Hepatocyte (in vitro differentiated cells): ENCODE results near the gene SCPEP1. TPM values are rescaled to one million over a fixed set of nuclear protein-coding genes. Genes with fewer than 3 reads are reported as not detected.

Source experiments
- DNase-seq: peaks from one replicate; pipeline ENCODE4 v3.0.0-alpha.2; 2016; ENCODE audit warnings: low spot score
- H2AFZ ChIP-seq: fragments of 200-600 bp; sonication (generic); 2 replicates; pipeline ENCODE4 v1.6.0; 2016; ENCODE audit warnings: antibody characterized with exemption, mild to moderate bottlenecking
- H3K27ac ChIP-seq: fragments of 200-600 bp; sonication (generic); 2 replicates; pipeline ENCODE4 v1.5.1; 2016; ENCODE audit warnings: mild to moderate bottlenecking
- H3K27me3 ChIP-seq: fragments of 200-600 bp; sonication (generic); 2 replicates; pipeline ENCODE4 v1.6.1; 2016
- H3K36me3 ChIP-seq: fragments of 200-600 bp; sonication (generic); replicated peaks from 2 replicates; pipeline ENCODE4 v1.5.1; 2016; ENCODE audit warnings: low read depth; ENCODE audit not compliant: insufficient read depth
- H3K4me1 ChIP-seq: fragments of 200-600 bp; sonication (generic); 2 replicates; pipeline ENCODE4 v1.5.1; 2016; ENCODE audit warnings: mild to moderate bottlenecking, moderate library complexity; ENCODE audit not compliant: insufficient read depth
- H3K4me2 ChIP-seq: fragments of 200-600 bp; sonication (generic); 2 replicates; pipeline ENCODE4 v1.6.0; 2016
- H3K4me3 ChIP-seq: fragments of 200-600 bp; sonication (generic); 2 replicates; pipeline ENCODE4 v1.5.1; 2016; ENCODE audit warnings: mild to moderate bottlenecking
- H3K79me2 ChIP-seq: fragments of 200-600 bp; sonication (generic); 2 replicates; pipeline ENCODE4 v1.6.0; 2017; ENCODE audit warnings: mild to moderate bottlenecking
- H3K9me2 ChIP-seq: fragments of 200-600 bp; sonication (generic); replicated peaks from 2 replicates; pipeline ENCODE4 v1.6.0; 2017; ENCODE audit warnings: mild to moderate bottlenecking; ENCODE audit not compliant: insufficient read depth
- H3K9me3 ChIP-seq: fragments of 200-600 bp; sonication (generic); 2 replicates; pipeline ENCODE4 v1.5.1; 2016; ENCODE audit warnings: low read depth, mild to moderate bottlenecking
- H4K20me1 ChIP-seq: fragments of 200-600 bp; sonication (generic); 2 replicates; pipeline ENCODE4 v1.6.0; 2016; ENCODE audit warnings: mild to moderate bottlenecking; ENCODE audit not compliant: insufficient read depth, poor library complexity, severe bottlenecking
- EZH2 ChIP-seq: fragments of 200-600 bp; sonication (generic); IDR thresholded peaks from 2 replicates; pipeline ENCODE4 v1.6.1; 2016; ENCODE audit warnings: antibody characterized with exemption, mild to moderate bottlenecking, borderline replicate concordance
- EZH2phosphoT487 ChIP-seq: fragments of 200-600 bp; sonication (generic); IDR thresholded peaks from one replicate; pipeline ENCODE4 v1.6.1; 2018; ENCODE audit warnings: antibody characterized with exemption, mild to moderate bottlenecking, low read depth, moderate library complexity; ENCODE audit not compliant: unreplicated experiment, severe bottlenecking
- WGBS: methylation state at CpG from one replicate; pipeline ENCODE4 v1.1.6; 2016; ENCODE audit warnings: low lambda C conversion rate; ENCODE audit errors: missing lambda C conversion rate; 5-methylcytosine and 5-hydroxymethylcytosine counted together
- polyA plus RNA-seq: library from polyadenylated mRNA; unstranded; fragments of >200 nt; fragmentation: Nextera tagmentation; extraction: Ambion mirVana; gene quantifications from 2 replicates; pipeline ENCODE4 v1.2.1, GENCODE V29; 2016
- total RNA-seq: library from RNA; depleted of rRNA; stranded (reverse); fragments of >200 nt; gene quantifications from 2 replicates; pipeline ENCODE4 v1.2.3, GENCODE V29; 2014
- TF ChIP-seq, protein P1 (sequence below): fragments of 200-600 bp; sonication (generic); IDR thresholded peaks from 2 replicates; pipeline ENCODE4 v1.5.1; 2016; ENCODE audit warnings: antibody characterized with exemption, mild to moderate bottlenecking; ENCODE audit not compliant: poor library complexity

Gene SCPEP1
- total and polyA plus RNA-seq, 2 experiments from 2014 or later = 81.2 to 90.5 TPM

DNA sequence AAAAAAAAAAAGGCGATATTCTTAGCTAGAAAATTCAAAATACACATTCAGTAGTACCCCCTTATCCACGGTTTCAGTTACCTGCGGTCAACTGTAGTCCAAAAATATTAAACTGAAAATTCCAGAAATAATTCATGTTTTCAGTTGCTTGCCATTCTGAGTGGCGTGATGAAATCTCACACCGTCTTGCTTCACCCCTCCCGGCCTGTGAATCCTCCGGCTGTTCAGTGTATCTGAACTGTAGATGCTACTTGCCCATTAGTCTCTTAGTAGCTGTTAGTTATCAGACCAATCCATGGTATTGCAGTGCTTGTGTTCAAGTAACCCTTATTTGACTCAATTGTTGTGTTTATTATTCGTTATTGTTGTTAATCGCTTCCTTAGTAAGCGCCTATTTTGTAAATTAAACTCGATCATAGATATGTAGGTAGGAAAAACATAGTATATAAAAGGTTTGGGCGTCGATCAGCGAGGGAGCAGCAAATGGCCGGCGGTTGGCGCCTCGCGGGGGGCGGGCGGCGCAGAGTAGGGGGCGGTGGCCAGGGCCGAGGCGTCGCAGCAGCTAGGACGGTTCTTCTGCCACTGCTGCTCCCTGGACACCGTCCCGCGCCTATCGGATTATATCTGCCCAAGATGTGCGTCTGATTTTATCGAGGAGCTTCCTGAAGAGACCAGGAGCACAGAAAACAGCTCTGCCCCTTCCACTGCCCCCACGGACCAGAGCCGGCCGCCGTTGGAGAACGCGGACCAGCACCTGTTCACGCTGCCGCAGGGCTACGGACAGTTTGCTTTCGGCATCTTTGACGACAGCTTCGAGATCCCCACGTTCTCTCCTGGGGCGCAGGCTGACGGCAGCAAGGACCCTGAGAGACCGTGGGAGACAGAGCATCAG lies 67.3 kb downstream of the SCPEP1 start:
- Histone ChIP-seq H3K27ac (no peak overlapping the region), H3K4me2 (no peak overlapping the region), H3K36me3 (no peaks in the 10 kb centered on the region), H3K4me1 (no peaks in the 10 kb centered on the region), H3K9me3 (no peaks in the 10 kb centered on the region), H4K20me1 (no peaks in the 10 kb centered on the region), H2AFZ (no peak overlapping the region), H3K4me3 (no peak overlapping the region), H3K79me2 (no peaks in the 10 kb centered on the region), H3K27me3 (no peaks in the 10 kb centered on the region), H3K9me2 (no peaks in the 10 kb centered on the region)
- DNase-seq = no peak
- 98% methylated on average over 46 of the region's 49 CpGs for WGBS
- TF ChIP-seq EZH2 = no peak
- TF ChIP-seq EZH2phosphoT487 = no peak
- TF ChIP-seq, protein P1, sequence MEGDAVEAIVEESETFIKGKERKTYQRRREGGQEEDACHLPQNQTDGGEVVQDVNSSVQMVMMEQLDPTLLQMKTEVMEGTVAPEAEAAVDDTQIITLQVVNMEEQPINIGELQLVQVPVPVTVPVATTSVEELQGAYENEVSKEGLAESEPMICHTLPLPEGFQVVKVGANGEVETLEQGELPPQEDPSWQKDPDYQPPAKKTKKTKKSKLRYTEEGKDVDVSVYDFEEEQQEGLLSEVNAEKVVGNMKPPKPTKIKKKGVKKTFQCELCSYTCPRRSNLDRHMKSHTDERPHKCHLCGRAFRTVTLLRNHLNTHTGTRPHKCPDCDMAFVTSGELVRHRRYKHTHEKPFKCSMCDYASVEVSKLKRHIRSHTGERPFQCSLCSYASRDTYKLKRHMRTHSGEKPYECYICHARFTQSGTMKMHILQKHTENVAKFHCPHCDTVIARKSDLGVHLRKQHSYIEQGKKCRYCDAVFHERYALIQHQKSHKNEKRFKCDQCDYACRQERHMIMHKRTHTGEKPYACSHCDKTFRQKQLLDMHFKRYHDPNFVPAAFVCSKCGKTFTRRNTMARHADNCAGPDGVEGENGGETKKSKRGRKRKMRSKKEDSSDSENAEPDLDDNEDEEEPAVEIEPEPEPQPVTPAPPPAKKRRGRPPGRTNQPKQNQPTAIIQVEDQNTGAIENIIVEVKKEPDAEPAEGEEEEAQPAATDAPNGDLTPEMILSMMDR = no peak

DNA sequence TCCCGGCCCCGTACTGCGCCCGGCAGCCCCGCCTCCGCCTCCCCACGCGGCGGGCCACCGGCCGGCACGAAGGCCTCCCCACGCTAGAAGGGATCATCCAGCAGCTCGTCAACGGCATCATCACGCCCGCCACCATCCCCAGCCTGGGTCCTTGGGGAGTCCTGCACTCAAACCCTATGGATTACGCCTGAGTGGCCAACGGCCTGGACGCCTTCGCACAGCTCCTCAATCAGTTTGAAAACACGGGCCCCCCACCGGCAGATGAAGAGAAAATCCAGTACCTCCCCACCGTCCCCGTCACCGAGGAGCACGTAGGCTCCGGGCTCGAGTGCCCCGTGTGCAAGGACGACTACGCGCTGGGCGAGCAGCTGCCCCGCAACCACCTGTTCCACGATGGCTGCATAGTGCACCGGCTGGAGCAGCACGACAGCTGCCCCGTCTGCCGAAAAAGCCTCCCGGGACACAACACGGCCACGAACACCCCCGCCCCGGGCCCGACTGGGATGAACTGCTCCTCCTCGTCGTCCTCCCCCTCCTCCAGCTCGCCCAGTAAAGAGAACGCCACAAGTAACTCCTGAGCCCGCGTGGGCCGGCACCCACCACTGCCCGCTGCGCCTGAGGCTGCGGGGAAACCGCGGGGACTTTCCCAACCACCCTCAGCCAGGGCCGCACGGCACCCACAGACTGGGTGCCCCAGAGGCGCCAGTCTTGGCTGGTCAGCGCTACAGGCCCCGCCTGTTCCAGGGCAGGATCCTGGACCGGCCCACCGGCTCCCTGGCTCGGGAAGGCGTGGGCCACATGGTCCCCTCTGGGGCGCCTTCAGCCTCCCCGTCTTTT lies 68.2 kb downstream of the SCPEP1 start:
- DNase-seq = no peak
- no peak overlapping the region for H3K27ac ChIP-seq
- no peaks in the 10 kb centered on the region for H3K9me3 ChIP-seq
- no peak overlapping the region for H2AFZ ChIP-seq
- H3K27me3 ChIP-seq = no peaks in the 10 kb centered on the region
- H3K36me3 ChIP-seq = no peaks in the 10 kb centered on the region
- TF ChIP-seq EZH2phosphoT487 (no peak), EZH2 (no peak)
- TF ChIP-seq, protein P1 = no peak
- no peak overlapping the region for H3K4me3 ChIP-seq
- H4K20me1 ChIP-seq = no peaks in the 10 kb centered on the region
- no peaks in the 10 kb centered on the region for H3K9me2 ChIP-seq
- 95% methylated on average over 54 of the region's 69 CpGs for WGBS
- H3K4me1 ChIP-seq = no peaks in the 10 kb centered on the region
- no peak overlapping the region for H3K4me2 ChIP-seq
- H3K79me2 ChIP-seq = no peaks in the 10 kb centered on the region

DNA sequence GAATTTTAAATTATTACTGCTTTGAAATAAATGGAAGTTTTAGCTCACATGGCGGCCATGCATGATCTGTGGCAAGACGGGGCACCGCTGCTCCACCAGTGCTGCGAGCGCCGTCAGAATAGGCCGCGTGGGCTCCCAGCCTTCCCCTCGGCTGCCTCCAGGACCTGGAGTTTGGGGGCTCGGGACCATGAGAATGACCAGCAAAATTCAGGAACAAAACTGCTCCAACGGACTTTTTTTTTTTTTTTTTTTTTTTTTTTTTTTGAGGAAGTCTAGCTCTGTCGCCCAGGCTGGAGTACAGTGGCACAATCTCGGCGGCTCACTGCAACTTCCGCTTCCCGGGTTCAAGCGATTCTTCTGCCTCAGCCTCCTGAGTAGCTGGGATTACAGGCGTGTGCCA lies 68.8 kb downstream of the SCPEP1 start:
- WGBS = 98% methylated on average over 16 of the region's 18 CpGs
- no peaks in the 10 kb centered on the region for H3K27me3 ChIP-seq
- no peak overlapping the region for H2AFZ ChIP-seq
- no peak overlapping the region for H3K4me3 ChIP-seq
- H4K20me1 ChIP-seq = no peaks in the 10 kb centered on the region
- H3K9me2 ChIP-seq = no peaks in the 10 kb centered on the region
- no peak overlapping the region for H3K27ac ChIP-seq
- H3K79me2 ChIP-seq = no peaks in the 10 kb centered on the region
- H3K36me3 ChIP-seq = no peaks in the 10 kb centered on the region
- no peaks in the 10 kb centered on the region for H3K9me3 ChIP-seq
- no peak overlapping the region for H3K4me2 ChIP-seq
- no peak for DNase-seq
- no peaks in the 10 kb centered on the region for H3K4me1 ChIP-seq
- TF ChIP-seq, protein P1 = no peak
- no peak for TF ChIP-seq EZH2phosphoT487
- TF ChIP-seq EZH2 = no peak
